Subcutaneous adipose tissue (tissue), 4 donors: ENCODE results near the gene NTS. TPM values are rescaled to one million over a fixed set of nuclear protein-coding genes. Genes with fewer than 3 reads are reported as not detected.

ENCODE experiments used
- CTCF ChIP-seq: fragments of 450-650 bp; IDR thresholded peaks from one replicate; pipeline ENCODE4 v1.5.1; 2016; ENCODE audit warnings: low read depth, mild to moderate bottlenecking, control low read depth, antibody characterized with exemption, moderate library complexity
- total RNA-seq, 4 donors: library from RNA; depleted of rRNA; stranded (reverse); fragments of >200 nt; gene quantifications; one replicate each; pipeline ENCODE4 v1.1.0, GENCODE V29; 2016

The NTS gene
- total RNA-seq, 4 donors from 2014 or later: 4.3 TPM; not detected in 3

- no peak for TF ChIP-seq CTCF
Observed at GRCh38 chr12:85835426-85836196, 38.5 kb upstream of the NTS start.

- TF ChIP-seq CTCF: no peak
Observed at GRCh38 chr12:85836197-85837090, 37.7 kb upstream of the NTS start, which contains the start of gene RASSF9. Gene RASSF9 (minus strand): TSS chr12:85836409. CDS start chr12:85836201, 208 bp downstream.

GRCh38 chr12:85843606-85844310 is 30.3 kb upstream of the NTS start:
- TF ChIP-seq CTCF: no peak

GRCh38 chr12:85849344-85849743 is 24.8 kb upstream of the NTS start:
- no peak for TF ChIP-seq CTCF

- TF ChIP-seq CTCF: no peak
Observed at GRCh38 chr12:85855305-85855704, 18.8 kb upstream of the NTS start.

GRCh38 chr12:85856966-85857365 is 17.1 kb upstream of the NTS start:
- TF ChIP-seq CTCF: no peak
